HG03575 (cell line): ENCODE data around the gene PNKP.

Experiments
- ATAC-seq: cut with Tn5 transposase; IDR thresholded peaks from one replicate; pipeline ENCODE4 v1.9.1; 2021; ENCODE audit not compliant: unreplicated experiment, insufficient number of reproducible peaks, low FRiP score; ENCODE audit errors: extremely low read depth

The PNKP gene

DNA sequence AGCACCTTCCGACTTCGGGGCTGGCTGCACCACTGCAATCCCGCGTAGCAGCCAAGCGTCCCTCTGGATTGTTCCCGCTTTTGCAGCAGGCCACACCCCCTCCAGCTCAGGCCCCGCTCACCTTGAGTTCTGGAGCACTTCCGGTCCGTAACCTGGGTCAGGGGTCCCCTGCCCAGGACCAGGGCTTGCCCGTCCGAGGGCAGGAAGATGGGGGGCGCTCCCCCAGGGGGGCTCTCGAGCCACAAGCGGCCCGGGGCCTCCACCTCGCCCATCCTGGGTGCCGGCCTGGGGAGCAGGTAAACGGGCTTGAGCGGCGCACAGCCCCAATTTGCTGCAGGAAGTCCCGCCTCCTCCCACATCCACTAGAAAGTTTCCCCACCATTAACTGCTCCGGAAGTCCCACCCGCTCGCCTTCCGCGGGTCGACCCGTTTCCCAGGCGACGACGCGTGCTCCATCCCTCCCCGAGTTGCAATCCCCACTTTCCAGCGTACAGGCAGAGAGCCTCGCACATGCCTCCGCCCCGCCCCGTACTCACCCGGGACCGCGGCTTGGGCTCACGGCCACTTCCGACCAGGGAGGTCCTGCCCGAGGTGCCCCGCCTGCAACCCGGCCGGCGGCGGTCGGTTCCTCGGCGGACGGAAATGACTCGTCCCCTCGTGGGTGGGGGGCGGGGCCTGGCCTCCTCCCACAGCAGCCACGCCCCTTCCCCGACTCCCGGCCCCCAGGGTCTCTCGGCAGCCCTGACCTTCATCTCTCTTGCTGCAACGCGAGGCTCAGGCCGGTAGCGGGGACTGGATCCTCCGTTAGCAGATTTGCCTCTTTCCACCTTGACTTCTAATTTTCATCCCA lies at the start of gene PNKP:
PNKP (minus strand) TSS at position 644 of the 850 bp plus-strand sequence; CDS start at position 272, 372 bp downstream.
- ATAC-seq: peak; percentile 35

DNA sequence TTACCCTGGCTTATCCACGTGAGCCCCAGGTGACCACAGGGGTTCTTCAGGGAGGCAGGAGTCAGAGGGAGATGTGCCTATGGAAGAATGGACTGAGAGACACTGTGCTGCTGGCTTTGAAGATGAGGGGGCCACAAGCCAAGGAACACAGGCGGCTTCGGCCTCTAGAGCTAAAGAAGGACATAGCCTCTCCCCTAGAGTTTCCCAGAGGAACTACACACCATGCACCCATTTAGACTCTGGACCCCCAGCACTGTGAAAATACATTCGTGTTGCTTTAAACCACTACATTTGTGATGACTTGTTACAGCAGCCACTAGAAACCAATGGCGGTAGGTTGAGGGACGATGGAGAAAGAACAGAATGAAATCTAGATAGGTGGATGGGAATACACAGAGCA lies 47.9 kb upstream of the PNKP start:
- no peak for ATAC-seq

DNA sequence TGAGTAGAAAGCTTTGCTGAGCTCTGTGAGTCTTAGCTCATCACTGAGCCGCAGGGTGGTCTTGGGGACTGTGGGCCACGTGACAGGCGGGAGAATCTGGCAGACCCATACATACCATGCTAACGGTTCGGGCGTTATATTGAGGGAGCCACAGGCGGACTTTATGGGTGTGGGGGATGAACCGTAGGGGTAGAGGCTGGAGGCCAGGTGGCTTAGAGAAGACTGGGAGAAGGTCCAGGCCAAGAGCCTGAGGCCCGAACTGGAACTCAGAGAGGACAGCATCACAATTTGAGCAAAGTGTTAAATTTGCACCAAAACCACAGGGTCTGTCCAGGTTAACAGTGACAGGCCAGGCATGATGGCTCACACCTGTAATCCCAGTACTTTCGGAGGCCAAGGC lies 46.3 kb upstream of the PNKP start:
- no peak for ATAC-seq

DNA sequence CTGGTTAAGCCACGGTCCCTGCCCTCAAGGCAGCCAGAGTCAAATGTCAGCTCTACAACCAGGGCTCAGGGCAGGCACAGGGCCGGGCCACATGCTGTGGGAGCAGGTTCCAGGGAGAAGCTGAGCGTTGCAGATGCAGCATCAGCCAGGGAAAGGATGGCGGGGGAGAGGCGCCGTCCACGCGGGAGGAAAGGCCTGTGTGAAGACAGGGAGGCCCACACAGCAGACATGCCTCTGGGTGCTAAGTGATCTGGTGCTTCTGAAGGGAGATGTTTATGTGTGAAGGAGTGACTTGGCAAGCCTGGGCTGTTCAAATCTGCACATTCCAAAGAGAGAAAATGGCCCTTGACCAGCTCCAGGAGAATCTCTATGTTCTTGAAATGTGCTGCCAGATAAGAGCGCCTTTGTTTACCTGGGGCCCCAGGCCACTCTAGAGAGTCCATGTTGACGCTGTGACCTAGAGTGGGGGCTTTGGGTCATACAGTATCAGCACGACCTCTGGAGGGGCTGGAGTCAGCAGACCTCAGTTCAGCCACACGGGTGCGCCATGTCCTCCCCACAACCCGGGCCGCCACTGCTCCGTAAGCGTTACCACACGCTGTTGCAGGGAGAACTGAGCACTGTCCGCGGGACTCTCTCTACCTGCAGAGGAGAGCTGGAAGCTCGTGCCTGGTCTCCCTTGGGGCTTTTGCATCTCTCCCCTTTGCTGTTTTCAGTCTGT lies 45.7 kb upstream of the PNKP start:
- ATAC-seq: no peak

DNA sequence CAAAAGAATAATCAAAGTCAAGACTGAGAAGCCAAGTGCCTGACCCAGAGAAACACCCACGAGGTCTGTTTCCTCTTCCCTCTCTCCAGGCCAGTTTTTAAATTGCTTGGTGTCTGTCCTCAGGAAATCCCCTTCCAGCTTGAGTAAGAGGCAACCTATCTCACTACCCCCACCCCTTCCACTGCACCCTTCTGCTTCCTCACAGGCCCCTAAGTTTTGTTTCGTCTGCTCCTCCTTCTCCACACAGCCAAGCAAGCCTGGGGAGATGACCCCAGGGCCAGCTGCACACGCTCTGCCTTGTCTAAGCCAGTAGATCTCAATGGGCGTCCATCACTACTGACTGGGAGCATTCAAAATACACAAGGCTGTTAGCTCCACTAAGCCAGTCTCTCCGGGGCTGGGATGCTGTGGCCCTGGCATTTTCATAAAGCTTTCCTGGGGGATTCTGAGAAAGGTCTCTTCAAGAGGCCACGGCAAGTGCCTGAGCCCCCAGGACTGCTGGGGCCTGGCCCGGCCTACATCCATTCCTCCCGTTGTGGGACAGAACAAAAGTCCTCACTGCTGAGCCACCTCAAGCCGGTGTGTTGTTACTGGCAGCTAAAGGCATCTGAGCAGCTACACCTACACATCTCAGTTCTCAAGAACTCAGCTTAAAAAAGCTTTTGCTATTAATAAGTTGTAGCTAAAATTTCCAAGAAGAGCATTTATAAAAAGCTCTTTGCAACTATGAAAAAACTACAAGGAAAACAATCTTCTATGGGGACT lies 44.2 kb upstream of the PNKP start:
- no peak for ATAC-seq

DNA sequence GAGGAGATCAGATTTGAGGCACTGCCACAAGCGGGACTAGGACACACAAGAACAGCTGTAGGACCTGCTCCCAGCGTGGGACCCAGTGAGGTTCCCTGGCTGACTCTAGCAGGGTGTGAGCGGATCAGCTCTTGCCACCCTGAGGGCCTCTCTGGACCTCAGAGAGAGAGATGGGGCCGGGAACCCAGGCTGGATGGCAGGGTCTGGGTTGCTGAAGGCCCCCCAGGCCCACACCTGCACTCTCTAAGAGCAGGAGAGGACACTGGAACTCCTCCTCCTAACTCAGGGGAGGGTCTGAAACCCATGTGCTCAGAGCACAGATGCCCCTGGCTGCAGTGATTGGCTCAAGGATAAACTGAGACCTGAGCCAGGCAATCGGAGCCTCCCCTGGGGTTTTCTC lies 42.8 kb upstream of the PNKP start:
- ATAC-seq: no peak

DNA sequence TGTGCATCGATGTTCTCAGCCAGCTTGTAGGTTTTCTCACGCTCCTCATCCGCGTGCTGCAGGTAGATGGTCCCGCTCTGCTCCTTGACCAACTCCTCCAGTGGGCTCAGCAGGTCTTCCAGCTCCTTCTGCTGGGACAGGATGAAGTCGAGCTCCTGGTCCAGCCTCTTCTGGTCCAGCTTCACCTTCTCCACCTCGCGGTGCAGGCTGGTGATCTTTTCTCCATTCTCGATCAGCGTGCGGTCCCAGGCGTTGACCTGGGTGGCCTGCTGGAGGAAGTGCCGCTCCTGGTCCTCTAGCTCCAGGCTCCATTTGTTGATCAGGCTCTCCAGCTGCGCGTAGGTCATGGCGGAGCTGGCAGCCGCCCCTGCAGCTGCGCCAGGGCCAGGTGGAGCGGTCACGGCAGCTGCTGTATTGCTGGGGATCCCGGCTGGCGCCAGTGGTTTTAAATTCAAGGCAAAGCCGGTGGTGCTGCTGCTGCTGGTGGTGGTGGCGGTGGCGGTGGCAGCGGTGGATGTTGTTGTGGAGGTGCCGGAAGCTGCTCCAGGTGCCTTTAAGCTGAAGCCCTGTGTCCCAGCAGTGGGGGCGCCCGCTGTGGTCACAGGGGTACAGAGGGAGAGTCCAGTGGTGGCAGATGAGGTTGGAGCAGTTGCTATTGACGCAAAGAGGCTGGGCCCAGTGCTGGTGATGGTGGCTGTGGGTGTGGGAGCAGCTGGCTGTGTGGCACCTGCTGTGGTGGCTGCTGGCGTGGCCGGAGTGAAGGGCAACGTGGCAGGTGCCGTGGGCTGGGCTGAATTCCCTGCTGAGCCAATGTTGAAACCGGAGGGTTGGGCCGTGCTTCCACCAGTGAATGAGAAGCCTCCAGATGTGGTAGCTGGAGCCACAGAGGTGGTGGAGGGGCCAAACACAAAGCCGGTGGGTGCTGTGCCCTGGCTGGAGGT lies 41.4 kb upstream of the PNKP start:
- no peak for ATAC-seq

DNA sequence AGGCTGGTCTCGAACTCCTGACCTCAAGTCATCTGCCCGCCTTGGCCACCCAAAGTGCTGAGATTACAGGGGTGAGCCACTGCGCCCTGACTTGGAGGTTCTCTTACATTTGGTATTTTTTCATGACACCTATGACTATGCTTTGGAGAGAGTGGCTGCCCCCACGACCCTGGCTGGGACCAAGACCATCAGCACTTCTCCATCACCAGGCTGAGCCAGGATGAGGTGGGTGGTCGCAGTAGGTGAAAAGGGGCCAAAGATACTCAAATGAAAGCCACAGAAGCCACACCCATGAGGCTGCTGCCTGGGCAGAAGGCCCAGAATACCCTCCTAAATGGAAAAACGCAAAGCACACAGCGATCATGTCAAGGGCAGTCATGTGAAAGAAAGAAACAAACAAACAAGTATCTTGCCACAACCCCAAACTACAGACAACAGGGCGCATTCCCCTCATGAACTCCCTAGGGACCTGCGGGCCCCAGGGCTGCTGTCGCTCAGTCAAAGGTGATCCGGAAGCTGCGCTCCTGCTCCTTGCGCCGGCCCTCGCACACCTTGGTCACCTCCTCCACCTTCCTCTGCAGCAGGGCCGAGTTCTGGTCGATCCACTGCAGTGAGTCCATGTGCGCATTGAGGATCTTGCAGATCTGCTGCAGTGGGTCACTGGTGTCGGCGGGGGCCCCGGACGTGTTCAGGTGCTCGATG lies 40.5 kb upstream of the PNKP start:
- ATAC-seq: no peak

DNA sequence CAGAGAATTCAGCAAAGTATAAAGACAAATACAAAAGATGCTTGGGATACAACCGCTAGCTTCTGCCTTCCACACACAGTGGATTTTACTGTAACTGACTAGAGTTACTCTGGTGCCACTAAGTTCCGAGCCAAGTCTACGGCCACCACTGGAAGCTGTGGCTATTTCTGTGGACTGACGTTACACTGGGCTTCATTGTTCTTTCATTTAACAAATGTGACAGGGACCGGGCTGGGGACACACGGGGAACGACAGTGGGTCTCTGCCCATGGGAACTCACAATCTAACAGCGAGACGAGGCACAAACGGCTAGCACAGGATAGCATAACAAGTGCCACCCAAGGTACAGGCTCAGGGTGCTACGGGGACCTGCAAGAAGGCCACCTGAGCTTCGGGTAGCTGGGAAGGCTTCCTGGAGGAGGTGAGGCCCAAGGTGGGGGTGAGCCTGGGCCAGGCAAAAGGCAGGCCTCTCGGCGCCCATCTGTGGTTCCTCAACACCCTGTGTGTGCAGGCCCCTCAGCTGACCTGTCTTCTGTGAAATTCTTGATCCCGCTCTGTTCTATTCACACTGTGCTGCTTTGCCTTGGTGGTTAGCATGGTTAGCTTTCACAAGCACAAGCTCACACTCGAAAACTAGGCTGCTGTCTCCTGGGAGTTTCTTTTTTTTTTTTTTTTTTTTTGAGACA lies 39.6 kb upstream of the PNKP start:
- no peak for ATAC-seq

DNA sequence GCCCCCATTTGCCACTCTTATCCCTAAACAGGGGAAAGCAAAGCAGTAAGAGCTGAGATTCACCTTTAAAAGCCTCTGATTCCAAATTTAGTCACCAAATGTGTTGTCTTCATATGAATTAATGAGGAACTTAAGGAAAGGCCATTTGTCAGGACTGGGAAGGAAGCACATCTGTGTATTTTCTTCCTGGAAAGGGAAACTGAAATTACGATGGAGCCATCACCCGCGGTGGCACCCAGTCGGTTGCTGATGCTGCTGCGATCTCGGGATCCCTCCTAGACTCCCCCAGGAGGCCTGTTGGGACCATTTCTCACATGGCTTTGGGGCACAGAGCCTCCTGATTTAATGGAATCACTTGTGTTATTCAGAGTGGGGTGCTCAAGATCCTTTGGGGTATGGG lies 36.8 kb upstream of the PNKP start:
- no peak for ATAC-seq

DNA sequence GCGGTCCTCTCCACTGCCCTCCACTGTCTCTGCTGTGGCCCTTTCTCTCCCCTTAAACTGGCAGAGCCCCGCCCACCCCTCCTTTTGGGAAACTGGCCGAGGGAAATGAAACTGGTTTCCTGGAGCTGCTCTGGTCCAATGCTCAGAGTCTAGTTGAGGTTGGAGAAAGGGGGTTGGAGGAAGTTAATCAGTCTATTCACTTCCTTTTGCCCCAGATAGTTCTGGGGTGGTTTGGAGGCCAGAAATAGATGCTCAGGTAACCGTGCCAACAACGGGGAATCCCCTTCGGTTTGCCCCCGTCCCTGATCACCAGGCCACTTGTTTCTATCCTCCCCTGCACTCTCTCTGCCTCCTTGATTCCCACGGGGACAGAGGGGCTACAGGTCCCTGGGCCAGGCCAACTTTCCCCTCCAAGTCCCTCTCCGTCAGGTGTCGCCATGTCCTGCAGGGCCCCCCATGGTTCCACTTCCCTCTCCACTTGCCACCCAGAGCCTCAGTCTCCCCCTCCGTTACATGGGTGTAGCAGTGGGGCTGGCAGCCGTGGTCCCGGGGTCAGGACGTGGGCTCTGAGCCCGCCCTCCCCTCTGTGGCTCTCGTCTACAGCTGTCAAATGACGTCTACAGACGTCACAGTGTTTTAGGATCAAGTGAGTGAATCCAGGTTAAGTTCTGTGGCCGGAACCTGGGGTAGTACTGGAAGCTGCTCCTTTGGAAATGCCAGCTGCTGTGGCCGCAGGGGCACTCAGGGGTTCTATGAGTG lies 29.7 kb upstream of the PNKP start, which contains the start of gene IL4I1:
IL4I1 (minus strand) TSS at position 25 of the 759 bp plus-strand sequence. CDS start 727 bp downstream, outside the sequence.
- ATAC-seq: peak; percentile 39

DNA sequence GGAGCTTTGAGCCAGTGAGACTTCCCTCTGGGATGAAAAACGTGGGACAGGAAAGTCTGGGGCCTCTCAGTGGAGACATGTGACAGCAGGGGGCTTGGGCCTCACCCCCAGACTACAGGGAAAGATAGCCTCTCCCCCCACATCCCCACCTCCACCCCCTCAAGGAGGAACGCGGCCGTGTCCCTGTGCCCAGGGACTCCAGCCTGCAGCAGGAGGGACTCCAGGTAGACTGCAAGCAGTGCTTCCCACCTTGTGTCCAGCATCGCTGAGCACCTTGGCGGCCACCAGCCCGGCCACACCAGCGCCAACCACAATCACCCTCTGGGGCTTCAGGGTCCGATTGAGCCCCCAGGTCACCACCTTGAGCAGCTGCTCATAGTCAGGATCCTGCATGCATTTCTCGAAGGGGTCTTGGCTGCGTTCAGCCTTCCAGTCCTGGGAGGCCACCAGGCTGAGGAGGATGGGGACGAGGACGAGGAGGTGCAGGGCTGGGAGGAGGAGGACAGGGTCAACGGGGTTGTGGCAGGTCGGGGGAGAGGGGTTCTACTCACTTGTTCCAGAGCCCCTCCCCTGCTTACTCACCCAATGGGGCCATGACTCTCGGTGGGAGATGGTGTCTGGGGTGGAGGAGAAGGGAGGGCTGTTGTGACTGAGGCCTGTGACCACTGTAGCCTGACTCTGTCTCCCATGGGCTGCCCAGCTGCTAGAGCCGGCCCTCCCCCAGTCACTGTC lies 28.4 kb upstream of the PNKP start:
- no peak for ATAC-seq

DNA sequence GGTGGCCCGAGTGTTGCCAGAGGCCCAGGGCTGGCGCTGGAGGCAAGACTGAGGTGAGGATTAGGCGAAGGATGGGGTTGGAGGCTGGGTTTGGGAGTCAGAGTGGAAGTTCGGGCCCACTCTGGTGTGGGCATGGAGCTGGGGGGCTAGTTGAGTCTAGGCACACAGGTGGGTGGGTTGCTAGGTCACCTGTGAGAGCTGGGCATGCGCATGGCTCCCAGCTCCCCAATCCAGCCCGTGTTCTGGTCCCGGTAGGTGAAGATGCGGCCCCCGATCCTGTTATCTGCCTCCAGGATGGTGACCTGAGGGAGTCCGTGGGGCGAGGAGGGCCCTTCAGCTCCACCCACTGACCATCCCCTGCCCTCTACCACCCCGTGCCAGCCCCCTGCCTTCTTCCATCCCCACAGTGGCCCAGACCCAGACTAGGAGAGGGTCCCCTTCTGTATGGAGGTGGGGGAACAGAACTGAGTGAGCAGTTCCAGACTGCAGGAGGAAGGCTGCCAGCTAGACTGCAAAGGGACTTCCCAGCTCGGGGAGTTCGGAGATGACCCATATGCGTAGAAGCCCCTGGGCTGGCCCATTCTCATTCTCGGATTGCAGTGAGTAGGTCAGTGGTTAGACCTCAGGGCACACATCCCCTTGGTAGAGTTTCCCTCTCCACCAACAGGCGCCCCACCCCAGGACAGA lies 27.6 kb upstream of the PNKP start:
- no peak for ATAC-seq

DNA sequence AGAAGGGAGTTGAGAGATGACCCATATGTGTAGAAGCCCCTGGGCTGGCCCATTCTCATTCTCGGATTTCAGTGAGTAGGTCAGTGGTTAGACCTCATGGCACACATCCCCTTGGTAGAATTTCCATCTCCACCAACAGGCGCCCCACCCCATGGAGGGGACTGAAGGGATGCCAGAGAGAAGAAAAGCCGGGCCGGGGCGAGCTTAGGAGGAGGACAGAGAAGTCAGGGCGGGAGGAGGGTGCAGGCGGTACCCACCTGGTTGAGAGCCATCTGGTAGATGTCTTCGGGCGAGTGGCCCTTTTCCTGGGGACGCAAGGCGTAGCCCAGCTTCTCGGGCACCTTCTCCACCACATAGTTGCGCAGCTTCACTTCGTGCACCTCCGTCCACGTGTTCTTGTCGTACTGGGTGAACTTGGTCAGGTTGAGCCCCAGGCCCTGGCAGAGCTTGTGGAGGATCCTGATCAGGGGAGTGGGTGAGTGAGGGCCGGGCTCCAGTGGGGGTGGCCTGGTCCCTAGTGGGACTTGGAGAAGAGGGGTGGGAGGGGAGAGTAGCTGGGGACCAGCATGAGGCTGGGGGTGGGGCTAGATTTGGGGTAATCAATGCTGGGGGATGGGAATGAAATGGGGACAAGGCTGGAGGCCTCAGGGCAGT lies 26.8 kb upstream of the PNKP start:
- ATAC-seq: no peak

DNA sequence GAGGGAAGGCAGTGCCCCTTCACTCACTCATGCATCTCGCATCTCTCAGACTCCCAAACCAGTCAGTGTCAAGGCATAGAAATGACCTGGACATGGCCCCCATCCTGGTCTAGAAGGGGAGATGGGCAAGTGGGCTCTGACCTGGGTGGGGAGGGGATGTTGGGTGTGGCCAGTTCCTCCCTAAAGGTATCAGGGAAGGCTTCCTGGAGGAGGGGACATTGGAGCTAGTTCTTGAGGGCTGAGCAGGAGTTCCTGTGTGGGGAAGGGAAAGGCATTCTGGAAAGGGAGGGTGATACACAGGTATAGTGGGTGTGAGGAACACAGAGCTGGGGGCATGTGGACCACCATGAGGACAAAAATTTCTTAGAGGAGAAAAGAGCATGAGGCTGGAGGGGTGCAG lies 25.3 kb upstream of the PNKP start:
- no peak for ATAC-seq
